Activated T-cell treated with anti-CD3 and anti-CD28 coated beads, Interleukin-2, amount 50 U/mL, for 72 hours (primary cell): ENCODE data around the gene NOS3. TPM values are rescaled to one million over a fixed set of nuclear protein-coding genes. Genes with fewer than 3 reads are reported as not detected.

Experiments
- total RNA-seq, 2 donors: library from RNA; stranded (reverse); gene quantifications; one replicate each; pipeline ENCODE4 v1.2.3, GENCODE V29; 2022

The NOS3 gene
- total RNA-seq, 2 donors from 2014 or later = 6.8 to 8.1 TPM

Other genes with a start within 250 kb of the NOS3 start
- gene TMEM176B, start 190.7 kb upstream of the NOS3 start, total RNA-seq = not detected
- gene TMEM176A, start 190.2 kb upstream of the NOS3 start, total RNA-seq = under 1 TPM; 0.24 to 0.30 TPM
- gene AOC1, start 138.5 kb upstream of the NOS3 start, total RNA-seq = not detected
- gene KCNH2, start 12.7 kb upstream of the NOS3 start, total RNA-seq = under 1 TPM; 0.72 to 0.77 TPM
- gene ATG9B, start 33.5 kb downstream of the NOS3 start, total RNA-seq = 10 to 100 TPM in 1 of 2 donors, 1 to 10 TPM in 1; 9.0 to 10.1 TPM
- 10 to 100 TPM; 46.6 to 49.6 TPM for gene ABCB8, start 37.4 kb downstream of the NOS3 start, total RNA-seq
- gene ASIC3, start 57.5 kb downstream of the NOS3 start, total RNA-seq = 10 to 100 TPM; 14.4 to 15.7 TPM
- 10 to 100 TPM in 1 of 2 donors, 1 to 10 TPM in 1; 9.4 to 11.6 TPM for gene CDK5, start 66.9 kb downstream of the NOS3 start, total RNA-seq
- gene SLC4A2, start 68.6 kb downstream of the NOS3 start, total RNA-seq = 10 to 100 TPM; 73.7 to 75.6 TPM
- gene FASTK, start 89.8 kb downstream of the NOS3 start, total RNA-seq = 10 to 100 TPM; 55.4 to 59.8 TPM
- gene TMUB1, start 92.5 kb downstream of the NOS3 start, total RNA-seq = 10 to 100 TPM; 67.3 to 68.5 TPM
- gene AGAP3, start 95.5 kb downstream of the NOS3 start, total RNA-seq = 10 to 100 TPM; 26.9 to 28.4 TPM
- not detected for gene GBX1, start 176.7 kb downstream of the NOS3 start, total RNA-seq
- gene ASB10, start 196.2 kb downstream of the NOS3 start, total RNA-seq = not detected
- 1 to 10 TPM; 3.4 to 4.4 TPM for gene H2BK1, start 219.5 kb downstream of the NOS3 start, total RNA-seq
- gene ABCF2, start 236.2 kb downstream of the NOS3 start, total RNA-seq = 10 to 100 TPM; 29.7 to 31.9 TPM
- gene CHPF2, start 241.5 kb downstream of the NOS3 start, total RNA-seq = 10 to 100 TPM; 30.3 to 42.1 TPM